ENCODE results near the gene FDX2.
"Not testable (repeated sequence)": the region's sequence is repeated elsewhere in the genome, so short reads cannot be mapped to it uniquely, and the experiment has no call there.

Gene FDX2

GRCh38 chr19:10285393-10285792 is 30.4 kb downstream of the FDX2 start:
- Mint-ChIP-seq H3K36me3 (ENCODE audit: low read depth) (peaks cover 31% of the 10 kb centered on the region), H3K4me3 (peak overlapping the region; percentile 0), H3K4me1 (ENCODE audit: low read depth) (peaks cover 38% of the 10 kb centered on the region), H3K27ac (no peak overlapping the region), H3K9me3 (no peaks in the 10 kb centered on the region), H3K27me3 (ENCODE audit: low read depth) (peaks cover 26% of the 10 kb centered on the region)

- peak overlapping the region; percentile 0 for H3K4me3 Mint-ChIP-seq
These were observed 30.9 kb downstream of the FDX2 start for GRCh38 chr19:10284960-10285278.

GRCh38 chr19:10284065-10284959 is 31.5 kb downstream of the FDX2 start:
- Mint-ChIP-seq H3K36me3 (ENCODE audit: low read depth) (peaks cover 37% of the 10 kb centered on the region), H3K4me1 (ENCODE audit: low read depth) (peaks cover 39% of the 10 kb centered on the region), H3K27ac (no peak overlapping the region)

More at GRCh38 chr19:10284960-10285278, 30.9 kb downstream of the FDX2 start:
- H3K27me3 Mint-ChIP-seq (ENCODE audit: low read depth): peaks cover 21% of the 10 kb centered on the region
- no peaks in the 10 kb centered on the region for H3K9me3 Mint-ChIP-seq
- H3K27ac Mint-ChIP-seq: no peak overlapping the region
- H3K4me1 Mint-ChIP-seq (ENCODE audit: low read depth): peaks cover 37% of the 10 kb centered on the region
- peaks cover 34% of the 10 kb centered on the region for H3K36me3 Mint-ChIP-seq (ENCODE audit: low read depth)

GRCh38 chr19:10283301-10284064 is 32.3 kb downstream of the FDX2 start:
- no peaks in the 10 kb centered on the region for H3K9me3 Mint-ChIP-seq
- no peak overlapping the region for H3K4me3 Mint-ChIP-seq
- peaks cover 41% of the 10 kb centered on the region for H3K36me3 Mint-ChIP-seq (ENCODE audit: low read depth)
- no peak overlapping the region for H3K27ac Mint-ChIP-seq
- peaks cover 10% of the 10 kb centered on the region for H3K27me3 Mint-ChIP-seq (ENCODE audit: low read depth)
- peaks cover 33% of the 10 kb centered on the region for H3K4me1 Mint-ChIP-seq (ENCODE audit: low read depth)

More at GRCh38 chr19:10284065-10284959, 31.5 kb downstream of the FDX2 start:
- peaks cover 18% of the 10 kb centered on the region for H3K27me3 Mint-ChIP-seq (ENCODE audit: low read depth)
- no peaks in the 10 kb centered on the region for H3K9me3 Mint-ChIP-seq
- H3K4me3 Mint-ChIP-seq: no peak overlapping the region

- H3K9me3 Mint-ChIP-seq; H3K27ac Mint-ChIP-seq; H3K27me3 Mint-ChIP-seq (ENCODE audit: low read depth); H3K4me3 Mint-ChIP-seq: not testable (repeated sequence)
- peaks cover 33% of the 10 kb centered on the region for H3K4me1 Mint-ChIP-seq (ENCODE audit: low read depth)
- H3K36me3 Mint-ChIP-seq (ENCODE audit: low read depth): peaks cover 51% of the 10 kb centered on the region
These were observed 33.8 kb downstream of the FDX2 start for GRCh38 chr19:10282043-10282442.

- Mint-ChIP-seq H3K36me3 (ENCODE audit: low read depth) (peaks cover 40% of the 10 kb centered on the region), H3K27ac (peak overlapping the region; percentile 78), H3K27me3 (ENCODE audit: low read depth) (no peaks in the 10 kb centered on the region), H3K4me1 (ENCODE audit: low read depth) (peaks cover 17% of the 10 kb centered on the region), H3K4me3 (no peak overlapping the region), H3K9me3 (no peaks in the 10 kb centered on the region)
These were observed 35.9 kb downstream of the FDX2 start for GRCh38 chr19:10279737-10280442.

GRCh38 chr19:10278935-10279334 is 36.9 kb downstream of the FDX2 start:
- no peak overlapping the region for H3K27ac Mint-ChIP-seq
- H3K4me3 Mint-ChIP-seq: peak overlapping the region; percentile 30
- peaks cover 19% of the 10 kb centered on the region for H3K4me1 Mint-ChIP-seq (ENCODE audit: low read depth)

GRCh38 chr19:10277795-10278589 is 37.8 kb downstream of the FDX2 start:
- Mint-ChIP-seq H3K27me3 (ENCODE audit: low read depth) (no peaks in the 10 kb centered on the region), H3K4me3 (no peak overlapping the region), H3K9me3 (no peaks in the 10 kb centered on the region), H3K27ac (no peak overlapping the region), H3K36me3 (ENCODE audit: low read depth) (peaks cover 35% of the 10 kb centered on the region), H3K4me1 (ENCODE audit: low read depth) (peaks cover 20% of the 10 kb centered on the region)

More at GRCh38 chr19:10278935-10279334, 36.9 kb downstream of the FDX2 start:
- peaks cover 42% of the 10 kb centered on the region for H3K36me3 Mint-ChIP-seq (ENCODE audit: low read depth)
- no peaks in the 10 kb centered on the region for H3K27me3 Mint-ChIP-seq (ENCODE audit: low read depth)
- H3K9me3 Mint-ChIP-seq: no peaks in the 10 kb centered on the region

- peaks cover 23% of the 10 kb centered on the region for H3K4me1 Mint-ChIP-seq (ENCODE audit: low read depth)
- no peaks in the 10 kb centered on the region for H3K9me3 Mint-ChIP-seq
- H3K27ac Mint-ChIP-seq: peak overlapping the region; percentile 59
- H3K27me3 Mint-ChIP-seq (ENCODE audit: low read depth): no peaks in the 10 kb centered on the region
- H3K36me3 Mint-ChIP-seq (ENCODE audit: low read depth): peaks cover 30% of the 10 kb centered on the region
- H3K4me3 Mint-ChIP-seq: peak overlapping the region; percentile 67
These were observed 41.2 kb downstream of the FDX2 start for GRCh38 chr19:10274589-10274988.

- Mint-ChIP-seq H3K36me3 (ENCODE audit: low read depth) (peaks cover 16% of the 10 kb centered on the region), H3K27ac (peak overlapping the region; percentile 90), H3K9me3 (no peaks in the 10 kb centered on the region), H3K4me1 (ENCODE audit: low read depth) (peaks cover 24% of the 10 kb centered on the region), H3K27me3 (ENCODE audit: low read depth) (no peaks in the 10 kb centered on the region), H3K4me3 (peak overlapping the region; percentile 90)
These were observed 44.2 kb downstream of the FDX2 start for GRCh38 chr19:10271543-10272086.

GRCh38 chr19:10270616-10271394 is 45.0 kb downstream of the FDX2 start, which contains the start of gene ICAM1:
ICAM1 (plus strand) TSS chr19:10271120; CDS start chr19:10271160, 40 bp downstream.
- peaks cover 16% of the 10 kb centered on the region for H3K36me3 Mint-ChIP-seq (ENCODE audit: low read depth)
- peak within 1 kb of the TSS; percentile 90 for H3K27ac Mint-ChIP-seq
- H3K4me1 Mint-ChIP-seq (ENCODE audit: low read depth): peaks cover 24% of the 10 kb centered on the region
- H3K27me3 Mint-ChIP-seq (ENCODE audit: low read depth): no peaks in the 10 kb centered on the region
- no peaks in the 10 kb centered on the region for H3K9me3 Mint-ChIP-seq
- peak within 1 kb of the TSS; percentile 90 for H3K4me3 Mint-ChIP-seq

- H3K4me1 Mint-ChIP-seq (ENCODE audit: low read depth): peaks cover 23% of the 10 kb centered on the region
- peaks cover 14% of the 10 kb centered on the region for H3K36me3 Mint-ChIP-seq (ENCODE audit: low read depth)
- H3K9me3 Mint-ChIP-seq: no peaks in the 10 kb centered on the region
- H3K4me3 Mint-ChIP-seq: peak overlapping the region; percentile 90
- H3K27me3 Mint-ChIP-seq (ENCODE audit: low read depth): no peaks in the 10 kb centered on the region
- peak overlapping the region; percentile 90 for H3K27ac Mint-ChIP-seq
These were observed 45.6 kb downstream of the FDX2 start for GRCh38 chr19:10270180-10270615.
